Caki2 (cell line): Measurements from ENCODE around the gene C17orf107. TPM values are rescaled to one million over a fixed set of nuclear protein-coding genes. Genes with fewer than 3 reads are reported as not detected.

ENCODE experiments used
- DNase-seq: peaks from one replicate; pipeline ENCODE4 v3.0.0-alpha.2; 2015; ENCODE audit warnings: low read depth
- in situ Hi-C: cut with HindIII; loops from 2 replicates; pipeline ENCODE4 v1.10.0; 2016; ENCODE audit warnings: low sequenced_read_pairs, low pct_unique_long_range_greater_than_20kb, mixed read lengths
- total RNA-seq: library from RNA; depleted of rRNA; stranded (reverse); fragments of >200 nt; shearing (Covaris generic); gene quantifications from 2 replicates; pipeline ENCODE4 v1.2.3, GENCODE V29; 2014; ENCODE audit warnings: low replicate concordance

Gene C17orf107
- total RNA-seq, 1 experiment from 2014 or later: 8.6 TPM

DNA sequence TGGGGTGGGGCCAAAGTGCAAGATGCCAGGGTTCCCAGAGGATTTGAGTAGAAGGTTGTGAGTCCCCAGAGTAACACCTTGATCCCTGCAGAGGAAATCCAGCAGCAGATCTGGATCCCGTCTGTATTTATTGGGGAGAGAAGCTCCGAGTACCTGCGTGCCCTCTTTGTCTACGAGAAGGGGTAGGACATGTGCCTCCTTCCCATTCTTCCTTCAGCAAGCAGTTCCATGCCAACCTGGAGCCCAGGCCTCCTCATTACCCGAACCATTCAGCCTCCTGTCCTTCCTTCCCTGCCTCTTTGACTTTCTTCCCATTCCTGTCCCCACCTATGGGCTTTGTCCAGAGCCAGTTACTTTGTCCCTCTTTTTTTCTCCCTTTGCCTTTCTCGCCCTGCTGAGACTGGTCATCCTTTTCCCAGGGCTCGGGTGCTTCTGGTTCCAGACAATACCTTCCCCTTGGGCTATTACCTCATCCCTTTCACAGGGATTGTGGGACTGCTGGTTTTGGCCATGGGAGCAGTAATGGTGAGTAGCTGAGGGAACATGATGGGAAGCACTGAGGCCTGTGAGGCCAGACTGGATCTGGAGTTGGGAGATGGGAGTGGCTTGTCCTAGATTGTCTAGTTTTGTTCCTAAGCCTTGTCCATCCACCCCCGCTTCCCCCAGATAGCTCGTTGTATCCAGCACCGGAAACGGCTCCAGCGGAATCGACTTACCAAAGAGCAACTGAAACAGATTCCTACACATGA, 43.6 kb downstream of the C17orf107 start:
- in situ Hi-C loops: no loop called here
- DNase-seq: no peak

DNA sequence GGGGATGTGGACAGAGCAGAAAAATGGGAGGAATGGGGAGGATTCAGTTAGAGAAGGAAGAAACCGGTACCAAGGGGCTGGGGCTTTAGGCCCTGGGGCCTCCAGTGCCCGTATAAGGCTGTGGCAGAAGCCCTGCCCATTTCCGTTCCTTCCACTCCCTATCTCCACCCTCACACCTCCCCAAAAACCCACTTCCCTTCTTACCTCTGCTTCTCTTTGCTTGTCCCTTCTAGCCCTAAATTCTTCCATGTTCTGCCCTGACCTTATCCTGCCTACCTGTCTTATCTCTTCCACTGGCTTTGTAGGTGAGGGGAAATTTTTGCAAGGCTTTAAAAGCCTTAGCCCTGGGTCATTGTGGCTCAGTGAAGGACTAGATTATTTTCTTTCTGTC, 44.8 kb downstream of the C17orf107 start:
- no peak for DNase-seq
- in situ Hi-C loops: no loop called here

DNA sequence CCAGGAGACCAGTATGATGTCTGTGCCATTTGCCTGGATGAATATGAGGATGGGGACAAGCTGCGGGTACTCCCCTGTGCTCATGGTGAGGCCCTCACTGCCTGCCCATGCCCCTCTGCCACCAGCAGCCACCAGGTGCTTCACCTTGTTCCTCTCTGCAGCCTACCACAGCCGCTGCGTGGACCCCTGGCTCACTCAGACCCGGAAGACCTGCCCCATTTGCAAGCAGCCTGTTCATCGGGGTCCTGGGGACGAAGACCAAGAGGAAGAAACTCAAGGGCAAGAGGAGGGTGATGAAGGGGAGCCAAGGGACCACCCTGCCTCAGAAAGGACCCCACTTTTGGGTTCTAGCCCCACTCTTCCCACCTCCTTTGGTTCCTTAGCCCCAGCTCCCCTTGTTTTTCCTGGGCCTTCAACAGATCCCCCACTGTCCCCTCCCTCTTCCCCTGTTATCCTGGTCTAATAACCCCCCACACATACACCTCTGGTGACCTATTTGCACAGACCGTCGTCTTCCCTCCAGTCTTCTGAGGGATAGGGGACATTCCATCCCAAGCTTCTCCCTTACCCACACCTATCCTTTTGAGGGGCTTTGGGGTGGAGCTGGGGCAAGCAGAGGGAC, 45.3 kb downstream of the C17orf107 start:
- in situ Hi-C loops: no loop called here
- DNase-seq: no peak

DNA sequence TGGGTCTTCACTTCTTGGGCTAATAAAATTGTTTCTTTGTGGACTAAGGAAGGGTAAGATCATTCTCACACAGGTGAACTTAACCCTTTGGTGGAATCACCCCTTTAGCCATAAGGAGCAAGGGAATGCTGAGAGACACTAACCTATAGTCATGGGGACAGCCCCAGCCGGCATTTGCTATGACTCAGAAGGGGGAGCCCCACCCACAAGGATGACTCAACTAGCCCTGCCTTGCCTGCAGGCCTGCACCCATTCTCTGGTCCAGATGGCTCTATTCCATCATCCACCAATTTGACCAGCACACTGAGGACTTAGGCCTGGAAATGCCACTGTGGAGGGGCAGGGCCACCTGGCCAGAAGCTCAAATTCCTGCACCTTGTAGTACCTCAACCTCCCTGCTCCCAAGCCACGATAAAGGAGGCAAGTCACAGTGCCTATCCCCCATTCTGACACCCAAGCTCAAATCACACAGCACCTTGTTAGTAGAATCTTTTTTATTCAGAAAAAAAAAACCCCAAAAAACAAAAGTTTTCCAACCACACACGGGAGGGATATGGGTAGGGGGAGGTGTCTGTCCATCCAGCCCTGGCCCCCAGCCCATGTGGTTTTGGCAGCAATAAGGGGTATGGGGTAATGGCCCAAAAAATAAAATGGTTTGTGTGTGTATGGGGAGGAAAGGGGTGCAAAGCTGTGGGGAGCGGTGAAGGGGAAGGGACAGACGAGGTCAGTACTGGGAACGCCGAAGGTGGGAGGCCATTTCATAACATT, 46.0 kb downstream of the C17orf107 start:
- in situ Hi-C loops: no loop called here
- peak; percentile 71 for DNase-seq

DNA sequence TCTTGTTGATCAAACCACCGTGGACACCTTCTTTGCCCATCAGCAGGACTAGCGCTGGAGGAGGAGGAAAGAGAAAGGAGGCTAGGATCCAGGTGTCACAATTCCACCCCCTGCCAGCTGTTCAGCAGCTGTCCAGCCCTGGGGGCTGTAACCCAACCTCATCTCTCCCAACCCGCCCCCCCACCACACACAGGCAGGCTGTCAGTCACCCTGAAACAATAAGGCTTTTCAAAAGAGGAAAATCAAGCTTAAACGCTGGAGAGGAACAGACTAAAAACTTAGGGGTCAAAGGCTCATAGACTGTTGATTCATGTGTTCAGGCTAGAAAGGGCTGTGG, 46.6 kb downstream of the C17orf107 start:
- in situ Hi-C loops: no loop called here

DNA sequence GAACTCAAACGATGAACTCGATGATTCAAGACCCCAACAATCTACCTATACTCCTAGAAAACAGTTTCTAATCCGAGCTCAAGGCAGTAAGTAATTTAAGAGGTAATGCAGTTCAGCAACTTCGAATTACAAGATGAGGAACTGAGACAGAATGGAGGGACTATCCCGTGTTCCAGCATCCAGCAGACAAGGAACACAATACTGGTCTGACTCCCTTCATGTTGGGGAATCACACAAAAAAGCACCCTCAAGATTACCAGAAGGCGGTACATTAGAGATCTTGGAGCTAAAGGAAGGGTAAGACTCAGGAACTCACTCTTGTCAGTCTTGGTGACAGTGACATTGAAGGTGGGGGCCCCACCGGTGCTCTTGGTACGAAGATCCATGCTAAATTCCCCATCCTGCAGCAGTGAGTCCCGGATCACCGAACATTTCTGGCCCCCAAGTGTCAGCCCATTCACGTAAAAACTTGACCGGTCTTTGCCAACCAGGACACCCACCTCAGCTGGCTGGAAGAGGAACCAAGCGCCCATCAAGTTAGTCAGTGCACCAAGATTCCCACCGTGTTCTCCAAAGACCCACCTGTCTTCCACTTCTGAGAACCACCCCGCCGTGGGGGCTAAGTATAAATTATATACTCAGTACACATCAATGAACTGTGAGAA, 47.1 kb downstream of the C17orf107 start:
- no peak for DNase-seq
- in situ Hi-C loops: no loop called here

More for the DNA sequence above, 46.6 kb downstream of the C17orf107 start:
- DNase-seq: no peak

DNA sequence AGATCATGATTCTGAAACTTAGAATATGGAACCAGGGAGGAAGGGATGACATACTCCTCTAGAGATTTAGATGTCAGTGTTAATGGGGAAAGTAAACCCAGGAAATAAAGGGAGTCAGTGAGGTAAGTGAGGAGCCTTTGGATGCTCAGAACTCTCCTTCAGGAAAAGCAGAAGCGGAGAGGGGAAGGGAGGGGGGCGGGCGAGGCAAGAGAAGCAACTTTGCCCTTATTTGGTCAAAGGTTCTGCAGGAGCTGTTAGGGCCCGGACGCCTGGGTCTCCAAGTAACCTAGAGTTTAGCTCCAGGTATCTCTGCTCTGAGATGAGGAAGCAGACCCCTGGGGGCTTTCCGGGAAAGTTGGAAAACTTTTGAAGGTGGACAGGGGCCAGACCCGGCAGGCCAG, 47.7 kb downstream of the C17orf107 start:
- peak; percentile 26 for DNase-seq
- in situ Hi-C loops: no loop called here

DNA sequence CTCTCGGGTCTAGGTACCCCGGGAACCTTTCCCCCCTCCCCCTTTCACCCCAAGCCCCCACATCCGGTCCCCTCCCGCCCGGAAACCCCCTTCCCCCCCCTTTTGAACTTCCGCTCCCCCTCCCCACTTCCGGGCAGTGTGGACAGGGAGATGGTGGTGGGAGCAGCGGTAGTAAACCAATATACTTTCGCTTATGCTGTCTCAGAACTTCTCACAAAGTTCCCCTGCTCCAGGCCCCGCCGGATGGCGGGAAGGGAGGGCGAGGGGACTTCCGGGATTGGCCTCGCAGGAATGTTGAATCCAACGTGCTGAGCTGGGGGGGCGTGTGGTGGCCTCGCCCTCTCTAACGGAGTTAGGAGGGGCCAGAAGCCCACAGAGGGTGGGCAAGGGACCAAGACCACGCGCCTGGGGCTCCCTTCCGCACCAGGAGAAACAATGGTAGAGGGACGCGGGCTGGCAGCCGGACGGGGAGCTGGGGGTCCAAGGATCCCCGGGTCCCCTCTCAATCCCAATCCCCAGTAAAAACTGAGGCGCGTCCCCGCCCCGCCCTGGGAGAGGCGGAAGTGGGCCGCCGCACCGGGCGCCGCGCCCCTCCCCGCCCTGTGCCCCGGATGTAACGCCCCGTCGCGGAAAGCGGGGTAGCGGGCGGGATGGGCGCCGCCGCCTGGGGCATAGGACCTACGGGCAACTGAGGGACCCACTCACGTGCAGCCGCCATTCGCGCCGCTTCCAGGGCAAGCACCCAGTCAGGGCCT, 48.3 kb downstream of the C17orf107 start:
- in situ Hi-C loops: no loop called here

DNA sequence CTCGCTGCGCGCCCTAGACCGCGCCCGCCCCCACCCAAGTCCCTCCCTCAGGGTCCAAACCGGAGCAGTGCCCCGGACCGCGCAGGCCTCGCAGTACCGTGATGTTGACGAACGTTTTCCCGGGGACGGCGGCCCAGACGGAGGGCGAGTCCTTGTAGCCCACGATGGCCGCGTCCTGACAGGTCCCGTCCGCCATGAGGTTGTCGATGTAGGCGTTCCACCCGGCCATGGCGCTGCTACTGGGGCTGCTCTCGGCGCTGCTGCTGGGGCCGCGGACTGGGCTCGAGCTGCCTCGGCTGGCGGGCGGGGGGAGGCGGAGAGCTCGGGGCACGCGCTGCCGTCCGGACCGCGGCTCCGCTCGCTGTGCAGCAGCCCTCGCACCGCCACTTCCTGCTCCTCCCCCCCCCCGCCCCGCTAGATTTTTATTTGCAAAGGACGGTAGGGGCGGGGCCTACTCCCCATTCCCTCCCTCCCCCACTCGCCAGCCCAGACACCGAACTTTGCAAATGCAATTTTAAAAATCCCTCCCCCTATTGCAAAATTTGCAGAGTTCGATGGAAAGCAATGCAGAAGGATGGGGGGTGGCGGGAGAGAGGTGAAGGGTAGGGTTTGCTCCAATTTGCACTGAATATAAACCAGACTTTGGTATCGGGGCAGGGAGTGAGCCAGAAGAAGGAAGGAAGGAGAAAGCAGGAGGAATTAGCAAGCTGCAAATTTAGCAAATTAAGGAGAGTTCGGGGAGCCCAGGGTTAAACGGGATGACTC, 49.0 kb downstream of the C17orf107 start, which contains the start of gene PFN1:
PFN1 (minus strand) TSS at position 365 of the 765 bp plus-strand sequence; CDS start at position 229, 136 bp downstream.
- in situ Hi-C loops: no loop called here

More for the DNA sequence above, 48.3 kb downstream of the C17orf107 start:
- peak; percentile 63 for DNase-seq

DNA sequence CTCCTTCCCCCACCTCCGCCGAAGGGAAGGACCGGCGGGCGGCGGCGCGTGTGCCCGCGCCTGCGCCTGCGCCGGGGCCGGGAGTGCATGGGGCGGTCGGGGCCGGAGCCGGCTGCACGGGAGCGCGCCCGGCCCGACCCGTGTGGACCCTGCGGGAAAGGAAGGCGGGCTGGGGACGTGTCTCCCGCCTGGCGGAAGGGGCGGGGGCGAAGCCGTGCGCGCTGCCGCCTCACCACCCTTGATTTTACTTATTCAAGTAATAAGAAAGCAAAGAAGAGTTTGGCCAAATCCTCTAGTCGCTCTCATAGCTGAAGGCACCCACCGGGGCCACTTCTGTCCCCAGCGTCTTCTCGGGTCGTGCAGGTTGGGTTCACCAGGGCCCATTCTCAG, 49.6 kb downstream of the C17orf107 start:
- in situ Hi-C loops: no loop called here
- DNase-seq: peak; percentile 95

More for the DNA sequence above, 49.0 kb downstream of the C17orf107 start, which contains the start of gene PFN1:
- peak; percentile 87 for DNase-seq

DNA sequence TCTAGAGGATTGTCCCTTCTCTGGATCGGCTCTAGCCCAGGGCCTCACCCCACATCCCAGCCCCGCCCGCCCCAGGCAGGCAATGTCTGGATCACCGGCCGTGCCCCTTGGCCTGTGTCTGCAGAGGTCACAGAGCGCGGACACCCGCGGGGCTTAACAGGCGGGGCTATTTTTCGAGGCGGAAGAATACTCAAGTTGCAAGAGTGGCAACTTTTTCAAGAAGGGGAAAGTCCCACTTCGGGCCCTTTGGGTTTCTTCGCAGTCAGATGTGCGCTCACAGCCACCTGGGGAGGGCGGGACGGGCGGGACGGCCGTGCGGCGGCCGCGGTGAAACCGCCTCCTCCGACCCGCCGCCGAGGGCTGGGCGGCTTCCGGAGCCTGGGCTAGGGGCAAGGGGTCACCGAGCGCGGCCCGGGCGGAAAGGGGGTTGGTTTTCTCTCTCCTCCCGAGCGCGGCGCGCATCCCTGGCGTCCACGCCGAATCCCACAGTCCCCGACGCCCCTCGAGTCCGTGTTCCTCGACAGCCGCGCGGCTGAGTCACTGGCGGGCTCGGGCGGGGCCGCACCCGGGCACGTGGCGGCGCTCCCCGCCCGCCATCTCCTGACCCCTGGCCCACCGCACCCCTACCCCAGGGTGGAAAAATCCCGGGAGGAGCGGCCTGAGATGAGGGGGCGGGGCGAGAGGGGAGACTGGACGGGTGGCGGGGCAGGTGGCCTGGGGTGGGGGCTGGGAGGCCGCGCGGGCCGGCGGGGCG, 50.2 kb downstream of the C17orf107 start:
- DNase-seq: peak; percentile 83
- in situ Hi-C loops: no loop called here

DNA sequence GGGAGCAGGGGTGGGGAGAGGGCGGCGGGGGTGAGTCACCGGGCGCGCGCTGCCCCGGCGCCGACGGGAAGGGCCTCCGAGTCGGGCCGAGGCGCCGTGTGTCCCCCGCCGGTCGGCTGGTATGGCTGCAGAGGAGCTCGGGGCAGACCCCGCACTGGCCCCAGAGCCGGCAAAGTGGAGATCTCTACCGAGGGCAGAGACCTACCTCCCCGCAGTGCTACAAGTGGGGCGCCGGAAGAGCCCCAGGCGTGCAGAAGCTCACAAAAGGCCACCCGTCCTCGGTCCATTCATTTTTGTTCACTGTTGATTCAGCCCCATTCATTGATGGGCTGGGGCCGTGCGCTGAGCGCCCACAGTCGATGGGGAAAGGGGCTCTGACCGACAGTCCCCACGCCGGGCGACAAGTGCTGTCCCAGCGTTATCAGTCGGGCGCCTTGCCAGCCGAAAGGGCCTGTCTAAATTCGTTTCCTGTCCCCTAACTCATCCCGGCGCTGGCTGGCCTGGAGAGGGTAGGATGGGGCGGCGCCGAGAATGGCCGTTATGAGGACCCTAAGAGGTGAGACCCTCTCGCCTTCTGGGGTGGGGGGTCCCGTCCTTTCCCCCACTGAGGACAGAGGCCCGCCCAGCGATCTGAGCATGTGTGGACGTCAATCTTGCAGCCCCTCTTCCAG, 50.9 kb downstream of the C17orf107 start:
- peak; percentile 51 for DNase-seq
- in situ Hi-C loops: no loop called here

DNA sequence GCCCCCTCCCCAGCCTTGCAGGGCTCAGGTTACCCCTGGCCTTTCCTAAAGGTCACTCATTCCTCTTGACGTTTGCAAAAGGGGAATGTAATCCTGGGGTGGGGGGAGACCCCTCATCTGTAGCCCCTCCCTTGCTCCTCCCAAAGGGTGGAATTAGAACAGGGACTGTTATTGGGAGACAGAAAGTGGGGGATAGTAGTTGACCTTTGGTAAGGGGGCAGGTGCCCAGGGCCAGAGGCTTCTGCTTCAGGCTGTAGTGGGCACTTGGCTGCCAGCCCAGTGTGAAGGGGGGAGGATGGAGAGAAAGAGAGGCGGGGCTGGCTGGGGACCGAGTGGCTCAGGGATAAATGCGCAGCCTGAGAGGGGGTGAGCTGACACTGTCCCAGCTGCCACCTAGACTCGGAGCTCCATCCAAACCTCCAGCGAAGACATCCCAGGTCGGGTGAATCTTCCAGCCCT, 51.4 kb downstream of the C17orf107 start, which contains the start of gene ENO3:
ENO3 (plus strand) TSS at position 374 of the 459 bp plus-strand sequence. CDS start 711 bp downstream, outside the sequence.
- in situ Hi-C loops: no loop called here
- no peak for DNase-seq

DNA sequence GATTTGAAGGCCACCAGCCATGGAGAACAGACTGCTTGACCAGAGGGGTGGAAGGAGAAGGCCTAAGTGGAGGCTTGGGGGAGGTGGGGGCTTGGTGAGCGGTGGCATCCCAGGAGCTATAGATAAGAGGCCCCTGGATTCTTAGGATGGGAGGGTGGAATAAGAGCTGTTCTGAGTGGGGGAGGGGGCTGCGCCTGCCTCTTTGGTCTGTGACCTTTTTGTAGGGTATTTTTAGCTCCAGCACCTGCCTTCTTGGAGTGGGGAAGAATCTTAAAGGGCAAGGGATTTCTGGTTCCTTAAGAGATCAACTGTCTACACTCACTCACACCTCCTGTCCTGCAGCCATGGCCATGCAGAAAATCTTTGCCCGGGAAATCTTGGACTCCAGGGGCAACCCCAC, 52.1 kb downstream of the C17orf107 start:
- no peak for DNase-seq
- in situ Hi-C loops: no loop called here
